Caco-2 (cell line): ENCODE results near the gene FCER2. TPM values are rescaled to one million over a fixed set of nuclear protein-coding genes. Genes with fewer than 3 reads are reported as not detected.

Source experiments
- BruUV-seq: library from RNA; stranded (reverse); fragments of 400-500 nt; replicated peaks from 2 replicates; lab custom pipeline; 2021; lab: Mats Ljungman, UMichigan
- CTCF ChIA-PET: fragments of 300-600 bp; sonication (Branson Sonifier 250); formaldehyde crosslinking; loops from one replicate; lab custom pipeline; 2022; ENCODE audit warnings: antibody characterized with exemption; lab: Charles Lee
- POLR2A ChIA-PET: fragments of 300-600 bp; sonication (Branson Sonifier 250); formaldehyde crosslinking; loops from one replicate; lab custom pipeline; 2022; ENCODE audit warnings: antibody characterized with exemption; lab: Charles Lee
- DNase-seq, 2 experiments: peaks; one replicate each; pipeline versions ENCODE4 v3.0.0 to v3.0.0-alpha.2; 2020 to 2022
- H3K27me3 ChIP-seq: replicated peaks from 2 replicates; pipeline ENCODE4 v1.6.0; 2011; ENCODE audit warnings: low read length; ENCODE audit not compliant: control insufficient read depth, insufficient read depth
- H3K36me3 ChIP-seq: 2 replicates; pipeline ENCODE4 v1.5.1; 2011; ENCODE audit warnings: low read length; ENCODE audit not compliant: control insufficient read depth, insufficient read depth
- H3K4me1 ChIP-seq: fragments of 250-450 bp; sonication (Bioruptor Pico); 2 replicates; pipeline ENCODE4 v1.5.1; 2020; ENCODE audit warnings: mild to moderate bottlenecking
- H3K4me3 ChIP-seq: 2 replicates; pipeline ENCODE4 v1.5.1; 2011; ENCODE audit warnings: low read depth, mild to moderate bottlenecking, control low read depth, low read length
- H3K9me3 ChIP-seq: fragments of 250-450 bp; sonication (Bioruptor Pico); 2 replicates; pipeline ENCODE4 v1.5.1; 2020; ENCODE audit warnings: mild to moderate bottlenecking, moderate library complexity
- H3K27ac Mint-ChIP-seq: one replicate; pipeline ENCODE4 v1.8.0; 2022; ENCODE audit warnings: mixed read lengths; ENCODE audit not compliant: unreplicated experiment
- H3K27me3 Mint-ChIP-seq: one replicate; pipeline ENCODE4 v1.8.0; 2022; ENCODE audit warnings: mixed read lengths; ENCODE audit not compliant: insufficient read depth, unreplicated experiment
- H3K36me3 Mint-ChIP-seq: one replicate; pipeline ENCODE4 v1.8.0; 2022; ENCODE audit warnings: mild to moderate bottlenecking, mixed read lengths; ENCODE audit not compliant: insufficient read depth, unreplicated experiment
- H3K4me1 Mint-ChIP-seq: one replicate; pipeline ENCODE4 v1.8.0; 2022; ENCODE audit warnings: low read depth, mixed read lengths; ENCODE audit not compliant: unreplicated experiment
- H3K4me3 Mint-ChIP-seq: one replicate; pipeline ENCODE4 v1.8.0; 2022; ENCODE audit warnings: mild to moderate bottlenecking, moderate library complexity, mixed read lengths; ENCODE audit not compliant: unreplicated experiment
- H3K9me3 Mint-ChIP-seq: one replicate; pipeline ENCODE4 v1.8.0; 2022; ENCODE audit warnings: mixed read lengths; ENCODE audit not compliant: unreplicated experiment
- intact Hi-C: fragments of 100-400 bp; cut with micrococcal nuclease; formaldehyde crosslinking; loops from one replicate; pipeline ENCODE4 v1.10.0; 2022; ENCODE audit not compliant: unreplicated experiment
- total RNA-seq: library from RNA; stranded (reverse); gene quantifications from 2 replicates; pipeline ENCODE4 v1.2.3, GENCODE V29; 2022
- TF ChIP-seq, protein P1 (sequence below), 2 experiments: fragments of 200-600 bp in 1 of 2; IDR thresholded peaks; 1 replicate in 1 of 2; 2 replicates in 1 of 2; pipeline versions ENCODE4 v1.5.1 to v1.8.0; 2011 to 2022; ENCODE audit warnings: antibody characterized with exemption in 1 of 2, control low read depth in 1 of 2, inconsistent platforms in 1 of 2, low read depth in 1 of 2, low read length in 1 of 2, mild to moderate bottlenecking in 1 of 2, moderate library complexity in 1 of 2; ENCODE audit not compliant: insufficient read depth in 1 of 2, severe bottlenecking in 1 of 2, unreplicated experiment in 1 of 2

FCER2 gene
- total RNA-seq, 1 experiment from 2014 or later, result not detected

DNA sequence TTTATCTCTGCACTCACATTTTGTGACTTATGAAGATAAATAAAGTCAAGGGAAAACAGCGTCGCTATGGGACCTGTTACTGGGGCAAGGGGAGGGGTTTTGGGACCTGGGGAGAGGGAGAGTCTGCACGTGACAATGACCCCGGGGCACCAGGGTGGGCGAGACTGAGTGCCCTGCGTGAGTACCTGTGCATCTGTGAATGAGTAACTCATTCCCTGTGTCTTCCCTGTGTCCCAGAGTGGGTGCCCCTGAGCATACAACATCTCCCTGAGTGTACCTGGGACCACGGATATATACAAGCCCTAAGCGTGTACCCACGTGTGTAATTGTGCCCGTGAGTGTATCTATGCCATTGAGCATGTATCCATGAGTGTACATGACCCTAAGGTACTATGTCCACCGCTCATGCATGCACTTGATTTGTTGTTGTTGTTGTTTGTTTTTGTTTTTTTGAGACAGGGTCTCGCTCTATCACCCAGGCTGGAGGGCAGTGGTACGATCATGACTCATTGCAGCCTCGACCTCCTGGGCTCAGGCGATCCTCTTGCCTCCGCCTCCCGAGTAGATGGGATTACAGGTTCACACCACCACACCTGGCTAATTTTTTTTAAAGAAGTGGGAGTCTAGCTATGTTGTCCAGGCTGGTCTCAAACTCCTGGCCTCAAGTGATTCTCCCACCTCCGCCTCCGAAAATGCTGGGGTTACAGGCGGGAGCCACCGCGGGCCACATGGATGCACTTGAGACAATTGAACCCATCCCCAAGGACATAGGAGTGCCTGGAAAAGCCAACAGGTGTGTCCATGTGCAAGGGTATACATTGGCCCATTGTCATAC lies 21.9 kb downstream of the FCER2 start:
- BruUV-seq, result no TSS peak
- Histone ChIP-seq H3K9me3 (no peaks in the 10 kb centered on the region), H3K4me1 (peaks cover 10% of the 10 kb centered on the region; the same call in 1 of the 2 replicates), H3K4me3 (peak overlapping the region; percentile 97), H3K36me3 (no peaks in the 10 kb centered on the region), H3K27me3 (no peaks in the 10 kb centered on the region)
- H3K27me3 Mint-ChIP-seq, result no peaks in the 10 kb centered on the region
- no peak for DNase-seq
- CTCF ChIA-PET, result interaction anchor here (0.6 to 1.7 kb wide), 13 partner anchors 17 to 173 kb away, joined by 3 to 34 read pairs (median 5); partner anchors contain the start of genes CAMSAP3, PET100 and XAB2
- intact Hi-C loops, result loop anchor here (1.0 kb wide), 3 partner anchors 28 to 119 kb away; no protein-coding TSS in a partner anchor
- peaks cover 5% of the 10 kb centered on the region for H3K36me3 Mint-ChIP-seq
- POLR2A ChIA-PET, result no interaction called here
- H3K4me1 Mint-ChIP-seq, result peaks cover under 1% of the 10 kb centered on the region
- peak overlapping the region; percentile 82 for H3K4me3 Mint-ChIP-seq
- H3K9me3 Mint-ChIP-seq, result peaks cover under 1% of the 10 kb centered on the region
- TF ChIP-seq, protein P1, sequence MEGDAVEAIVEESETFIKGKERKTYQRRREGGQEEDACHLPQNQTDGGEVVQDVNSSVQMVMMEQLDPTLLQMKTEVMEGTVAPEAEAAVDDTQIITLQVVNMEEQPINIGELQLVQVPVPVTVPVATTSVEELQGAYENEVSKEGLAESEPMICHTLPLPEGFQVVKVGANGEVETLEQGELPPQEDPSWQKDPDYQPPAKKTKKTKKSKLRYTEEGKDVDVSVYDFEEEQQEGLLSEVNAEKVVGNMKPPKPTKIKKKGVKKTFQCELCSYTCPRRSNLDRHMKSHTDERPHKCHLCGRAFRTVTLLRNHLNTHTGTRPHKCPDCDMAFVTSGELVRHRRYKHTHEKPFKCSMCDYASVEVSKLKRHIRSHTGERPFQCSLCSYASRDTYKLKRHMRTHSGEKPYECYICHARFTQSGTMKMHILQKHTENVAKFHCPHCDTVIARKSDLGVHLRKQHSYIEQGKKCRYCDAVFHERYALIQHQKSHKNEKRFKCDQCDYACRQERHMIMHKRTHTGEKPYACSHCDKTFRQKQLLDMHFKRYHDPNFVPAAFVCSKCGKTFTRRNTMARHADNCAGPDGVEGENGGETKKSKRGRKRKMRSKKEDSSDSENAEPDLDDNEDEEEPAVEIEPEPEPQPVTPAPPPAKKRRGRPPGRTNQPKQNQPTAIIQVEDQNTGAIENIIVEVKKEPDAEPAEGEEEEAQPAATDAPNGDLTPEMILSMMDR (IDR thresholded peaks at IDR 0.05; ENCODE audit: insufficient read depth in 1 of 2, low read depth in 1 of 2, low read length in 1 of 2, severe bottlenecking in 1 of 2, unreplicated experiment in 1 of 2), result no peak
- no peak overlapping the region for H3K27ac Mint-ChIP-seq

DNA sequence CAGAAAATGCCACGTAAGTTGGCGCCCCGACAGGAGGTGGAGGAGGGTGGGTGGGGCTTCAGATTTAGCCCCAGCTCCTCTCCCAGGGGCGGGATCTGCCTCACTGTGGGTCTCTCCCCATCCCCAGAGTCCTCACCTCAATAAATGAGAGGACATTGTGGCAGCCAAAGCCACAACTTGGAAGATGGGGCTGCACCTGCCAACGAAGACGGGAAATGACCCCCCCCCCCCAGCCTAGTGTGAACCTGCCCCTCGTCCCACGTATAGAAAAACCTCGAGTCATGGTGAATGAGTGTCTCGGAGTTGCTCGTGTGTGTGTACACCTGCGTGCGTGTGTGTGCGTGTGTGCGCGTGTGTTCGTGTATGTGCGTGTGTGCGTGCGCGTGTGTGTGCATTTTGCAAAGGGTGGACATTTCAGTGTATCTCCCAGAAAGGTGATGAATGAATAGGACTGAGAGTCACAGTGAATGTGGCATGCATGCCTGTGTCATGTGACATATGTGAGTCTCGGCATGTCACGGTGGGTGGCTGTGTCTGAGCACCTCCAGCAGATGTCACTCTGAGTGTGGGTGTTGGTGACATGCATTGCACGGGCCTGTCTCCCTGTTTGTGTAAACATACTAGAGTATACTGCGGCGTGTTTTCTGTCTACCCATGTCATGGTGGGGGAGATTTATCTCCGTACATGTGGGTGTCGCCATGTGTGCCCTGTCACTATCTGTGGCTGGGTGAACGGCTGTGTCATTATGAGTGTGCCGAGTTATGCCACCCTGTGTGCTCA lies 22.8 kb downstream of the FCER2 start:
- no TSS peak for BruUV-seq
- H3K9me3 ChIP-seq, result no peaks in the 10 kb centered on the region
- ChIA-PET POLR2A (no interaction called here), CTCF (interaction anchor here (0.7 kb wide), 1 partner anchor 190 kb away, joined by 4 read pairs; no protein-coding TSS in a partner anchor)
- Mint-ChIP-seq H3K27me3 (peaks cover 3% of the 10 kb centered on the region), H3K4me1 (no peaks in the 10 kb centered on the region), H3K9me3 (peaks cover 9% of the 10 kb centered on the region), H3K4me3 (peak overlapping the region; percentile 82), H3K36me3 (peaks cover 6% of the 10 kb centered on the region), H3K27ac (no peak overlapping the region)
- intact Hi-C loops, result no loop called here
- DNase-seq, result peak; percentile 54 to 64
- no peaks in the 10 kb centered on the region for H3K27me3 ChIP-seq
- no peaks in the 10 kb centered on the region for H3K36me3 ChIP-seq
- peaks cover 10% of the 10 kb centered on the region; the same call in 1 of the 2 replicates for H3K4me1 ChIP-seq
- no peak overlapping the region for H3K4me3 ChIP-seq
- TF ChIP-seq, protein P1 (IDR thresholded peaks at IDR 0.05; ENCODE audit: insufficient read depth in 1 of 2, low read depth in 1 of 2, low read length in 1 of 2, severe bottlenecking in 1 of 2, unreplicated experiment in 1 of 2), result peak; percentile 12 to 34
